ENCODE data around the gene TRAP1. TPM values are rescaled to one million over a fixed set of nuclear protein-coding genes. Genes with fewer than 3 reads are reported as not detected.
A peak's percentile ranks its signal among the peaks of the same experiment; 100 is the strongest.

TRAP1 gene
- total RNA-seq, 2 experiments from 2014 or later, result 366 to 377 TPM

DNA sequence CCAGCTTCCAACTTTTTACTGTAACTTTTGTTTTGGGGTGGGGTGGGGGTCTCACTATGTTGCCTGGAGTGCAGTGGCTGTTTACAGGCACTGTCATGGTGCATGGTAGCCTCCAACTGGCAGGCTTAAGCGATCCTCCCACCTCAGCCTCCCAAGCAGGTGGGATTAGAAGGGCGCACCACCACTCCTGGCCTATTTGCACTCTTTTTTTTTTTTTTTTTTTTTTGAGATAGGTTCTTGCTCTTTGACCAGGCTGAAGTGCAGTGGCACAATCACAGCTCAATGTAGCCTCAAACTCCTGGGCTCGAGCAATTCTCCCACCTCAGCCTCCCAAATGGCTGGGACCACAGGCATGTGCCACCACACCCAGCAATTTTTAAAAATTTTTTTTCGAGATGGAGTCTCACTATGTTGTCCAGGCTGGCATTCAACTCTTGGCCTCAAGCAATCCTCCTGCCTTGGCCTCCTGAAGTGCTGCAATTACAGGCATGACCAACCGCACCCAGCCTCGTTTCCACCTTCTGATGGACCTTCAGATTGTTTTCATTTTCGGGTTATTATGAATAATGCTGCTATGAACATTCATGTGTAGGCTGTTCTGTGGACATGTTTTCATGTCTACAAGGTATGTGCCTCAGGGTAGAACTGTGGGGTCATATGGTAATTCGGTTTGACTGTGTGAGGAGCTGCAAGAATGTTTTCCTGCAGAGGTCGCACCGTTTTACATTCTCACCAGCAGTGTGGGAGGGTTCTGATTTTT lies 10.9 kb downstream of the TRAP1 start:
- Mint-ChIP-seq H3K9me3 (no peaks in the 10 kb centered on the region), H3K4me1 (peaks cover 11% of the 10 kb centered on the region), H3K4me3 (no peak overlapping the region), H3K36me3 (peaks cover 25% of the 10 kb centered on the region), H3K27me3 (no peaks in the 10 kb centered on the region), H3K27ac (no peak overlapping the region)
- DNase-seq, result no peak

DNA sequence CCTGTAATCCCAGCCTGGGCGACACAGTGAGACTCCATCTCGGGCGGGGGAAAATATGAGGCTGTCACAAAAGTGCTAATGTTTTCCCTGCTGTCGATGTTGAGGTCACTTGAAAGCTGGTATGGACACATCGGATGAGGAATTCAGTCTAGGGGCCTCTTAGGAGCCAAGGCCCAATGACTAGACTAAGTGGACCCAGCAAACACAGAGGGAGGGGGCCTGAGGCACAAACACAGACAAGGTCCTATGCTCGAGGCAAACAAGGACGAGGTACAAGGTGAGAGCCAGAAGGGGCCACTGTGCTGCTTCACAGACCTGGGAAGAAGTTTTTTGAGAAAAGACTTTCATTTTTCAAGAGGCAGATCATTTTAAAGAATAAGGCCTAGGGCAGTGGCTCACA lies 15.2 kb downstream of the TRAP1 start:
- peaks cover 21% of the 10 kb centered on the region for H3K4me1 Mint-ChIP-seq
- H3K36me3 Mint-ChIP-seq, result peaks cover 30% of the 10 kb centered on the region
- H3K27me3 Mint-ChIP-seq, result no peaks in the 10 kb centered on the region
- no peak for DNase-seq
- no peak overlapping the region for H3K27ac Mint-ChIP-seq
- no peaks in the 10 kb centered on the region for H3K9me3 Mint-ChIP-seq
- no peak overlapping the region for H3K4me3 Mint-ChIP-seq

DNA sequence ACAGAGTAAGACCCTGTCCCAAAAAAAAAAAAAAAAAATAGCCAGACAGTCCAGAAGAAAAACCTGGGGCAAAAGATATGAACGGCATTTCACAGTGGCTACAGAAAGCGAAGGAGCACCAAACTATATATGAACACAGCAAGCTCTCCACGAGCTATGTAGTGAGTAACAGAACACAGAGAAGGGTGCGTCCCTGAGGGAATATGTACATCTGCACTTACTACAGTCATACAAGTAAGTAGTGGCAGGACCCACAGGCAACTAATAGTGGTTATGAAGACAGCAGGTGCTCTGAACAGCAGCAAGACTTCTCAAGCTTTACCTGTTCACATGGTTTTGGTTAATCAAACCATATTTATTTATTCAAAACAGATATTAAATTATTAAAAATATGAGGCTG lies 15.8 kb downstream of the TRAP1 start:
- no peak overlapping the region for H3K27ac Mint-ChIP-seq
- H3K27me3 Mint-ChIP-seq, result no peaks in the 10 kb centered on the region
- no peak overlapping the region for H3K4me3 Mint-ChIP-seq
- H3K4me1 Mint-ChIP-seq, result peaks cover 21% of the 10 kb centered on the region
- H3K9me3 Mint-ChIP-seq, result no peaks in the 10 kb centered on the region
- peaks cover 27% of the 10 kb centered on the region for H3K36me3 Mint-ChIP-seq
- no peak for DNase-seq

DNA sequence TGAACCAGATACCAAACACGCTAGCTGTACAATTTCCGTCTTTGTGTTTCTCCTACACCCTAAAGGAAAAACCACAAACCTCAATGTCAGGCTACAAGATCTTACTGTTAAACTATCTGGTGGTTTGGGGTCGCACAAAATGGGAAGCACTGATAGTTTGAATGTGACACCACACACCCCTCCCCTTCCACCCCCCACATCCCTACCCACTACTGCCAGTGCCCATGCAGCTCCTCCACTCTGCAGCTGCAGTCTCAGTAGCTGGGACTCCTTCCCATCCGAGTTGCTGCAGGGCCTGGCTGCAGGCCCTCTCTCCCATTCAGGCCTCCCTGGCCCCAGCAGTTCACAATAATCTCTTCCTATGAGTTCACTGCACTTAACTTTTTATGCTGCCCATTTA lies 18.4 kb downstream of the TRAP1 start:
- no peak overlapping the region for H3K4me3 Mint-ChIP-seq
- H3K27ac Mint-ChIP-seq, result peak overlapping the region; percentile 38
- H3K9me3 Mint-ChIP-seq, result no peaks in the 10 kb centered on the region
- H3K27me3 Mint-ChIP-seq, result no peaks in the 10 kb centered on the region
- H3K4me1 Mint-ChIP-seq, result peaks cover 24% of the 10 kb centered on the region
- H3K36me3 Mint-ChIP-seq, result peaks cover 39% of the 10 kb centered on the region
- DNase-seq, result no peak

DNA sequence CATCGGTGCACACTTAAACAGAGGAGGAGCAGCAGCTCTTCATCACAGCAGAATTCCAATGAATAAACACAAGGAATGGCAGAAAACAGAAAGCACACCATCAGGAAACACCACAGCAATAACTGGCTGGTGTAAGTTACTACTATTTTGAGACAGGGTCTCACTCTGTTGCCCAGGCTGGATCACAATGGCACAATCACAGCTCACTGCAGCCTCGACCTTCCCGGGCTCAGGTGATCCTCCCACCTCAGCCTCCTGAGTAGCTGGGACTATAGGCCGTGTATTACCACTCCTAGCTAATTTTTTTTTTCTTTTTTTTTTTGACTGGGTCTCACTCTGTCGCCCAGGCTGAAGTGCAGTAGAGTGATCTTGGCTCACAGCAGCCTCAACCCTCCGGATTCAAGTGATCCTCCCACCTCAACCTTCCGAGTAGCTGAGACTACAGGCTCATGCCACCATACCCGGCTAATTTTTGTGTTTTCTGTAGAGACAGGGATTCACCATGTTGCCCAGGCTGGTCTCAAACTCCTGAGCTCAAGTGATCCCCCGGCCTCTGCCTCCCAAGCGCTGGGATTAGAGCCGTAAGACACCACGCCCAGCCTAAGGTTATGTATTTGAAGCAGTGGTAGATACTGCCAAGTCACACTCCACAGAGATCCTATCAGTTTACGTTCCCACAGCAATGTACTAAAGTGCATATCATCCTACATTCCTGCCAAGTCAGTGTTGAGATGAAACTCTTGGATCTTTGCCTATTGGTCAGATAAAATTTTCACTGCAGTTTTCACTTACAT lies 20.7 kb downstream of the TRAP1 start:
- Mint-ChIP-seq H3K27me3 (no peaks in the 10 kb centered on the region), H3K36me3 (peaks cover 35% of the 10 kb centered on the region), H3K4me1 (peaks cover 27% of the 10 kb centered on the region), H3K4me3 (no peak overlapping the region), H3K9me3 (no peaks in the 10 kb centered on the region), H3K27ac (no peak overlapping the region)
- no peak for DNase-seq

DNA sequence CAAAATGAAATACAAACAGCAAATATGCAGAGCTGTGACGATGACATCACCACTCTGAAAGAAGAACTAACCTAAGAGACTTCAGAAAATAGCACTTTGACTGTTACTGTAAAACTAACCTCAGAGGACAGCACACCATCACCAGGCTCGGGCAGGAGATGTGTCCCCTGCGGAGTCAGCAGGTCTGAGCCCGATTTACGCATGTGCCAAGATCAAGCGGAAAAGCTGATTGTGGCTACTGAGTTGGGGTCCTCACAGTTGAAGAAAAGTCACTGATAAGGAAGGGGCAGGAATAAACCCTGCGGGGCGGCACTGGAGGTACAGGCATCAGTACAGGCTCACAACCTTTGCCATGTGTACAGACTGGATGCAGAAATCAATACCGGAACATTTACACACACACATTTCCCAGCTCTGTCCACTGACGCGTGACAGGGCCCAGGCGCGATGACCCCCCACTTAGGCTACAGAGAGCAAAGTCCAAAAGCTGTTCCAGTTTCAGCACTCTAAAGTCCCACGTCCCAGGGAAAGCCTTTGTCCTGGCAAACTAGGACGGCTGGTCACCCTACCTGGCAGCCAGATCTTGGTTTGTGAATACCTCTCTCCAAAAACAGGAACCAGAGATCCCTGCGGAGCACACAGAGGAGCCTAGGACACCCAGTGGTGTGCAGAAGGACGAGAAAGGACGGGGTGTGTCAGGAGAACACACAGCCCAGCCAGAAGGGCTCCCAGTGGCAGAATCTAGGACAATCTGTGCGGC lies 21.5 kb downstream of the TRAP1 start:
- Mint-ChIP-seq H3K27ac (no peak overlapping the region), H3K27me3 (no peaks in the 10 kb centered on the region), H3K4me3 (no peak overlapping the region), H3K4me1 (peaks cover 33% of the 10 kb centered on the region), H3K36me3 (peaks cover 35% of the 10 kb centered on the region), H3K9me3 (no peaks in the 10 kb centered on the region)
- DNase-seq, result no peak

DNA sequence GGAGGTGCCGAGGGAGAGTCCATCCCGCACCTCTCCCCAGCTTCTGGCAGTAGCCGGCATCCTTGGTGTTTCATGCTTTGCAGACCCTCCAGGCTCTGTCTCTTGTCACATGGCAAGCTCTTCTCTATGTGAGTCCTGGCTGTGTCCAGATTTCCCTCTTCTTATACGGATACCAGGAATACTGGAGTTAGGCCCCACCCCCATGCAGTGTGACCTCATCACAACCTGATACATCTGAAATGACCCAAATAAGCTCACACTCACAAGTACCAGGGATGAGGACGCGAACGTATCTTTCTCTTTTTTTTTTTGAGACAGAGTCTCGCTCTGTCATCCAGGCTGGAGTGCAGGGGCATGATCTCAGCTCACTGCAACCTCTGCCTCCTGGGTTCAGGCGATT lies 23.3 kb downstream of the TRAP1 start:
- H3K4me1 Mint-ChIP-seq, result peaks cover 28% of the 10 kb centered on the region

DNA sequence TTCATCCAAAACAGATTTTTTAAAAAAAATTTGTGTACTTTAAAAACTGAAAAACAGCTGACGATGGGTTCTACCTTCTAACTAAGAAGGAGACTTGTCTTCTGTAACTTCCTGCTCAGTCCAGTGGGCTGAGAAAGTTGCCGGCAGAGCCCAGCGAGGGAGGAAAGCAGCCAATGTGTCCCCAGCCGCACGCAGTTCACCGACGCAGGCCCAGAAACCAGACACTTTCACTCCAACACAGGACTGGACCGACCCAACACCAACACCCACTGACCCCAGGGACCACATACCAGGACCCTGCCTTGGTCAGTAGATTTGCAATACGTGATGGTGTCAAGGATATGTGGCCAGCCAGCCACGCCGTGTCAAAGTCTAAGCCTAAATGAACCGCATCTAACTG lies 25.6 kb downstream of the TRAP1 start:
- Mint-ChIP-seq H3K27me3 (no peaks in the 10 kb centered on the region), H3K9me3 (no peaks in the 10 kb centered on the region), H3K4me1 (peaks cover 24% of the 10 kb centered on the region), H3K36me3 (peaks cover 43% of the 10 kb centered on the region), H3K4me3 (no peak overlapping the region), H3K27ac (no peak overlapping the region)
- no peak for DNase-seq

More for the DNA sequence above, 23.3 kb downstream of the TRAP1 start:
- H3K36me3 Mint-ChIP-seq, result peaks cover 32% of the 10 kb centered on the region
- no peaks in the 10 kb centered on the region for H3K9me3 Mint-ChIP-seq
- H3K27ac Mint-ChIP-seq, result no peak overlapping the region
- no peak overlapping the region for H3K4me3 Mint-ChIP-seq
- H3K27me3 Mint-ChIP-seq, result no peaks in the 10 kb centered on the region
- DNase-seq, result no peak

DNA sequence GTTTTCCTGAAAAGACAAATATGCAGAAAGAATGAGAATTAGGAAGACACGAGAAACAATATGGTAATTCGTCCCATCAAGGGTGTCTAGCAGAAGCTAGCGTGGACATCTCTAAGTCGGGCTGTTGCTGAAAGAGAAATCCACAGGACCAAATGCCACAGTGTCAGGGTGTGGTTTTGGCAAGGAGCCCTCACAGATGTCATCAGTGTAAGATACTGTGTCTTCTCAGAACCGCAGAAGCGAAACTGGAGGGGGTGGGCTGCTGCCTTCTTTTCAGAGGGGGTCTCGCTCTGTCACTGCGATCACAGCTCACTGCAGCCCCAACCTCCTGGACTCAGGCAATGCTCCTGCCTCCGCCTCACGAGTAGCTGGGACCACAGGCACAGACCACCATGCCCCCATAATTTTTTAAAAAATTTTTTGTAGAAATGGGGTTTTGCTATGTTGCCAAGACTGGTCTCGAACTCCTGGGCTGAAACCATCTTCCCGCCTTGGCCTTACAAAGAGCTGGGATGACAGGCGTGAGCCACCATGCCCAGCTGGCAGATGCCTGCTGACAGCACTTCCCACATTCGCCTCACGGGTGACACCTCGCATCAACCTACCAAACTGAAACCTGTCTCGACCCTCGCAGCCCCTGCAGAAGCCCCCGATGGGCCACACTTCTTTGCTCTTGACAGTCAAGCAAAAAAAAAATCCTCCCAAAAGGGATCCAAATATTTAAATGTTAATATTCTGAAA lies 26.2 kb downstream of the TRAP1 start:
- Mint-ChIP-seq H3K4me1 (peaks cover 24% of the 10 kb centered on the region), H3K36me3 (peaks cover 40% of the 10 kb centered on the region), H3K27ac (peak overlapping the region; percentile 44), H3K27me3 (no peaks in the 10 kb centered on the region), H3K4me3 (no peak overlapping the region), H3K9me3 (no peaks in the 10 kb centered on the region)
- no peak for DNase-seq

DNA sequence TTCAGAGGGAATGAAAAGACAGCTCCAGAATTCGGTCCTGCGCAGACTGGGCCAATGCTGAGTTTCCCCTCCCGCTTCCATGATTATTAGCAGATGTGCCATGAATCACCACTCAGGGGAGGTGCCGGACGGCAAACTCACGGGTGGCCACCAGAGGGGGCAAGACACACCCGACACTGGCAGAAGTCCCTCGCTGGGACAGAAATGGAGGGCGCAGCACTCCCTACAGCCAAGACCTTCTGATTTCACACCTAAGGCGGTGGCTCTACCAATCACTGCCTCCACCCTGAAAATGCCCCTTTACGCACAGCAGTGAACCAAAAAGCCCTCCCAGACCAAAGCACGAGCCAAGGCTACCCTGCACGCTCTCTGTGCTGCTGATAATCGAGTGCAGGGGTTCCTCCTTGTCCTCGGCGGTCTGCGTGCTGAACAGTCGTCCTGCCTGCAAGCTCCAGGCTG lies 26.8 kb downstream of the TRAP1 start:
- no peaks in the 10 kb centered on the region for H3K27me3 Mint-ChIP-seq
- peaks cover 20% of the 10 kb centered on the region for H3K4me1 Mint-ChIP-seq
- H3K4me3 Mint-ChIP-seq, result no peak overlapping the region
- peaks cover 35% of the 10 kb centered on the region for H3K36me3 Mint-ChIP-seq
- H3K9me3 Mint-ChIP-seq, result no peaks in the 10 kb centered on the region
- peak overlapping the region; percentile 44 for H3K27ac Mint-ChIP-seq
- DNase-seq, result peak; percentile 82

DNA sequence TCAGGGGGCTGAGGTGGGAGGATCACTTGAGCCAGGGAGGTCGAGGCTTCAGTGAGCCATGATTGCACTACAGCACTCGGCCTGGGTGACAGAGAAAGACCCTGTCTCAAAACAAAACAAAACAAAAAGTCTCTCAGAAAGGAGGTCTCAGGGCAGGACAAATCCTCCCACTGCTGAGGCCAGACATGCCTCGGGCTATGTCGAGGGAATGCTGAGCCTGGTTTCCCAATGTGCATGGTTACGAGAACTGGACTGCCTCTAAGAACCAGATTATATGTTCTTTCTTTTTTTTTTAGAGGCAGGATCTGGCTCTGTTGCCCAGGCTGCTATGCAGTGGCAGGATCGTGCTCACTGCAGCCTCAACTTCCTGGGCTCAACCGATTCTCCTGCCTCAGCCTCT lies 27.6 kb downstream of the TRAP1 start:
- Mint-ChIP-seq H3K4me3 (no peak overlapping the region), H3K27me3 (no peaks in the 10 kb centered on the region), H3K36me3 (peaks cover 32% of the 10 kb centered on the region), H3K27ac (no peak overlapping the region), H3K9me3 (no peaks in the 10 kb centered on the region), H3K4me1 (peaks cover 18% of the 10 kb centered on the region)
- DNase-seq, result no peak

DNA sequence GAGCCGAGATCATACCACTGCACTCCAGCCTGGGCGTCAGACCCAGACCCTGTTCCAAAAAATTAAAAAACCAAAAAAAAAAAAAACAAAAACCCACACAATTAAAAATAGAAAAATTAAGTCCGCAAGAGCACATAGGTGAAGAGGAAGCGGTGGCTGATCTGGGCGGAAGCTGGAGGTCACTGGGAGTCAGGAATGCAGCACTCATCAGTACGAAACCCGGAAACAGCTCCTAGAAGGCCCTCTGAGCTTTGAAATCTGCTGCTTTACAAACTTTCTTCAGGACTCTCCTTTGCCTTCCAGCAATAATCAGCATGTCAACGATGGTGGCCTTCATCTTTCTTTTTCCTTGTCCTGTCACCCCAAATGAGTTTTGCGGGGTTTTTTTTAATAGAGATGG lies 29.5 kb downstream of the TRAP1 start:
- H3K4me1 Mint-ChIP-seq, result peaks cover 15% of the 10 kb centered on the region
- no peaks in the 10 kb centered on the region for H3K9me3 Mint-ChIP-seq
- no peak overlapping the region for H3K27ac Mint-ChIP-seq
- H3K36me3 Mint-ChIP-seq, result peaks cover 34% of the 10 kb centered on the region
- H3K4me3 Mint-ChIP-seq, result no peak overlapping the region
- no peaks in the 10 kb centered on the region for H3K27me3 Mint-ChIP-seq
- no peak for DNase-seq

DNA sequence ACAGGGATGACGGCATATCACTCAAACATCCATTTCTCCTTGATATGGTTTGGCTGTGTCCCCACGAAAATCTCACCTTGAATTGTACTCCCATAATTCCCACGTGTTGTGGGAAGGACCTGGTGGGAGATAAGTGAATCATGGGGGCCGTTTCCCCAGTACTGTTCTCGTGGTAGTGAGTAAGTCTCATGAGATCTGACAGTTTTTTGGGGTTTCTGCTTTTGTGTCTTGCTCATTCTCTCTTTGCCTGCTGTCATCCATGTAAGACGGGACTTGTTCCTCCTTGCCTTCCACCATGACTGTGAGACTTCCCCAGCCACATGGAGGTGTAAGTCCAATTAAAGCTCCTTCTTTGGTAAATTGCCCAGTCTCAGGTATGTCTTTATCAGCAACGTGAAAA lies 30.3 kb downstream of the TRAP1 start:
- no peaks in the 10 kb centered on the region for H3K27me3 Mint-ChIP-seq
- H3K27ac Mint-ChIP-seq, result no peak overlapping the region
- H3K4me3 Mint-ChIP-seq, result no peak overlapping the region
- no peak for DNase-seq
- peaks cover 15% of the 10 kb centered on the region for H3K4me1 Mint-ChIP-seq
- H3K36me3 Mint-ChIP-seq, result peaks cover 38% of the 10 kb centered on the region
- no peaks in the 10 kb centered on the region for H3K9me3 Mint-ChIP-seq

DNA sequence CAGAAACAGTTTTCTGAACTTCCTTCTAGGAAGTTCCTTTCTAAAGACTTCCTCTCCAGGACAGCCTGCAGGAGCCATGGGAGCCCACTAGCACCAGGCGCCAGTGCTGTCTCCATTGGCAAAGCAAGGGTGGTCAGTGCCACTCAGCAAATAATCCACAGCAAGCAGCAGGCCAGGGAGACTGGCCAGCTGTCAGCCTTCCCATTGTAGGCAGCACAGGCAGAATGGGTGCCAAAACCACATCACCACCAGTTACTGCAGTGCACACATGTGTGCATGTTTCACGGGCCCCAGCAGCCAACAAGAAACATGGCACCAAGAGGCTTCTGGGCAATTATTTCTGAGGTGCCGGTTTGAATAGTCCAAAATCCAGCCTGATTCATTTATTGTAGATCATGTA lies 36.1 kb downstream of the TRAP1 start:
- Mint-ChIP-seq H3K36me3 (peaks cover 31% of the 10 kb centered on the region), H3K9me3 (no peaks in the 10 kb centered on the region), H3K27me3 (no peaks in the 10 kb centered on the region)

More for the DNA sequence above, 36.1 kb downstream of the TRAP1 start:
- Mint-ChIP-seq H3K4me3 (no peak overlapping the region), H3K27ac (no peak overlapping the region), H3K4me1 (no peaks in the 10 kb centered on the region)
- no peak for DNase-seq

Measured in activated naive CD8-positive, alpha-beta T cell treated with anti-CD3 and anti-CD28 coated beads for 36 hours (primary cell).